OCI-LY7 (cell line): Measurements from ENCODE around the gene UBXN11. TPM values are rescaled to one million over a fixed set of nuclear protein-coding genes. Genes with fewer than 3 reads are reported as not detected.

Source experiments
- BruUV-seq: library from RNA; stranded (reverse); fragments of 400-500 nt; replicated peaks from 2 replicates; lab custom pipeline; 2021; lab: Mats Ljungman, UMichigan
- CTCF ChIA-PET: fragments of 300-600 bp; sonication (Branson Sonifier 250); formaldehyde crosslinking; loops from one replicate; lab custom pipeline; 2022; ENCODE audit warnings: antibody characterized with exemption; ENCODE audit not compliant: unreplicated experiment; lab: Charles Lee
- POLR2A ChIA-PET: fragments of 300-600 bp; sonication (Branson Sonifier 250); formaldehyde crosslinking; loops from one replicate; lab custom pipeline; 2022; ENCODE audit warnings: antibody characterized with exemption; lab: Charles Lee
- DNase-seq: peaks from one replicate; pipeline ENCODE4 v3.0.0-alpha.2; 2015; ENCODE audit warnings: low spot score
- H2AFZ ChIP-seq: fragments of 200-600 bp; sonication (generic), shearing (Covaris generic); 2 replicates; pipeline ENCODE4 v1.6.1; 2014; ENCODE audit warnings: mild to moderate bottlenecking, antibody characterized with exemption, low read length, moderate library complexity
- H3K27ac ChIP-seq: fragments of 200-600 bp; sonication (generic); 2 replicates; pipeline ENCODE4 v1.5.1; 2014; ENCODE audit warnings: mixed run types, low read depth, mild to moderate bottlenecking, moderate library complexity, low read length, inconsistent platforms; ENCODE audit not compliant: poor library complexity, severe bottlenecking
- H3K36me3 ChIP-seq: fragments of 200-600 bp; sonication (generic); 2 replicates; pipeline ENCODE4 v1.6.1; 2014; ENCODE audit warnings: mild to moderate bottlenecking, antibody characterized with exemption, low read length, moderate library complexity, mixed read lengths; ENCODE audit not compliant: insufficient read depth
- H3K4me1 ChIP-seq: fragments of 200-600 bp; sonication (generic); 2 replicates; pipeline ENCODE4 v1.5.1; 2014; ENCODE audit warnings: mild to moderate bottlenecking, low read length; ENCODE audit not compliant: insufficient read depth, poor library complexity, severe bottlenecking
- H3K4me2 ChIP-seq: fragments of 200-600 bp; sonication (generic); 2 replicates; pipeline ENCODE4 v1.6.1; 2014; ENCODE audit warnings: mild to moderate bottlenecking, low read length
- H3K4me3 ChIP-seq: fragments of 200-600 bp; sonication (generic); 2 replicates; pipeline ENCODE4 v1.5.1; 2014; ENCODE audit warnings: mild to moderate bottlenecking, low read depth, low read length; ENCODE audit not compliant: poor library complexity, severe bottlenecking
- H3K79me2 ChIP-seq: fragments of 200-600 bp; sonication (generic); 2 replicates; pipeline ENCODE4 v1.6.1; 2016; ENCODE audit warnings: low read depth, mild to moderate bottlenecking, low read length, moderate library complexity, mixed read lengths; ENCODE audit not compliant: insufficient read depth
- H3K9me2 ChIP-seq: fragments of 200-600 bp; sonication (generic); 2 replicates; pipeline ENCODE4 v1.6.1; 2016; ENCODE audit warnings: mild to moderate bottlenecking, low read length, mixed read lengths; ENCODE audit not compliant: insufficient read depth
- H3K9me3 ChIP-seq: fragments of 200-600 bp; sonication (generic); 2 replicates; pipeline ENCODE4 v1.6.1; 2014; ENCODE audit warnings: mild to moderate bottlenecking, mixed run types, low read length, mixed read lengths
- H4K20me1 ChIP-seq: fragments of 200-600 bp; sonication (generic); 2 replicates; pipeline ENCODE4 v1.6.1; 2014; ENCODE audit warnings: mild to moderate bottlenecking, antibody characterized with exemption, low read length, moderate library complexity, mixed read lengths; ENCODE audit not compliant: insufficient read depth
- CTCF ChIP-seq: fragments of 200-600 bp; sonication (generic); conservative IDR thresholded peaks from 2 replicates; pipeline ENCODE4 v1.5.1; 2014; ENCODE audit warnings: mild to moderate bottlenecking, antibody characterized with exemption, low read length, moderate library complexity, mixed read lengths
- EZH2phosphoT487 ChIP-seq: fragments of 200-600 bp; sonication (generic); IDR thresholded peaks from 2 replicates; pipeline ENCODE4 v1.6.1; 2018; ENCODE audit warnings: low read depth, borderline replicate concordance, mild to moderate bottlenecking, mixed run types, antibody characterized with exemption, low read length, moderate library complexity, mixed read lengths
- intact Hi-C: fragments of 100-400 bp; cut with micrococcal nuclease; formaldehyde crosslinking; loops from one replicate; pipeline ENCODE4 v1.10.0; 2022; ENCODE audit not compliant: unreplicated experiment
- total RNA-seq, 2 experiments: library from RNA; depleted of rRNA in 1 of 2; stranded (reverse); fragments of >200 nt in 1 of 2; shearing (Covaris generic) in 1 of 2; gene quantifications; 2 replicates each; pipeline ENCODE4 v1.2.3, GENCODE V29; 2014 to 2022

Gene UBXN11
- total RNA-seq, 2 experiments from 2014 or later = 75.8 to 111 TPM

- H3K4me2 ChIP-seq = no peak overlapping the region
- no peaks in the 10 kb centered on the region for H3K36me3 ChIP-seq
- intact Hi-C loops = no loop called here
- H4K20me1 ChIP-seq = no peaks in the 10 kb centered on the region
- DNase-seq = no peak
- POLR2A ChIA-PET = interaction anchor here (0.6 to 1.4 kb wide), 2 partner anchors 24 to 840 kb away, joined by 3 to 4 read pairs; no protein-coding TSS in a partner anchor
- CTCF ChIA-PET = interaction anchor here (0.6 kb wide), 1 partner anchor 13 kb away, joined by 3 read pairs; no protein-coding TSS in a partner anchor
- H3K9me2 ChIP-seq = no peaks in the 10 kb centered on the region
- no peak for TF ChIP-seq EZH2phosphoT487
- no peak for TF ChIP-seq CTCF
- no peak overlapping the region for H3K27ac ChIP-seq
- no peak overlapping the region for H3K4me3 ChIP-seq
- H3K9me3 ChIP-seq = no peaks in the 10 kb centered on the region
- H2AFZ ChIP-seq = no peak overlapping the region
- H3K4me1 ChIP-seq = no peaks in the 10 kb centered on the region
- no peaks in the 10 kb centered on the region for H3K79me2 ChIP-seq
- no TSS peak for BruUV-seq
Observed at GRCh38 chr1:26349188-26349876, 42.9 kb upstream of the UBXN11 start.

DNA sequence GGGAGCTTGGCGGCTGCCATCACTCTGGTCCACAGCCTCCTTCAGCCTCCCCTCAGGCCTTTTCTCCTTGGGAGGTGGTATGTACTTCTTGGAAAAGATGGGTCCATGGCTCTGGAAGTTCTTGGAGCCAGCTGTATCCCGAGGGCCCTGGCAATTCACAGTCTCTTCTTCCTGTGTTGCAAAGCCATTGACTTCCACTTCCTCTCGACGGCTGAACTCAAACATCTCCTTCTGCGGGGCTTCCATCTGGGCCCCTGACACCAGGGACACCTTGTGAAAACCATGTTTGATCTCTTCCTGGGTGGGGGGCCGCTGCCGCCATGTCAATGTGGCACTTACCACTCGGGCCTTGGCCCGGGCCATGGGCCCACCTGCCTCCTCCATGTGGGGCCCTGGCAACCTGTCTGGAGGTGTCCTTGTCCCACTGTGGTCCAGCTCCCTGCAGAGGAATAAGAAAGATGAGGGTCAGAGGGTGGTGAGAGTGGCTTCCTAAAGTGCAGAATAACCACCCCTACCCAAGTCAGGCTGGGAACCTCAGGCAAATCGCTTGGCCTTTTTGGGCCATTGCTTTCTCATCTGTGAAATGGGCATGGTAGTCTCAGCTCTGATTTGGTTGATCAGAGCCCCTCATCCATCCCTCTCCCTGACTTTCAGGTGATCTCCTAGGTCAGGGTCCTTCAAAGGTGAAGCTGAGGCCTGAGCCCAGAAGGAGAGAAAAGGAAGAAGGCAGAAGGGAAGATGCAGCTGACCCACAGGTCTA lies 40.0 kb upstream of the UBXN11 start:
- no peak for TF ChIP-seq EZH2phosphoT487
- no peak for TF ChIP-seq CTCF
- Histone ChIP-seq H3K36me3 (no peaks in the 10 kb centered on the region), H3K27ac (no peak overlapping the region), H3K4me1 (no peaks in the 10 kb centered on the region), H2AFZ (no peak overlapping the region), H3K9me2 (no peaks in the 10 kb centered on the region), H3K79me2 (no peaks in the 10 kb centered on the region), H3K9me3 (no peaks in the 10 kb centered on the region), H3K4me3 (no peak overlapping the region), H3K4me2 (no peak overlapping the region), H4K20me1 (no peaks in the 10 kb centered on the region)
- BruUV-seq = no TSS peak
- ChIA-PET CTCF (no interaction called here), POLR2A (interaction anchor here (0.6 kb wide), 1 partner anchor 153 kb away, joined by 5 read pairs; no protein-coding TSS in a partner anchor)
- intact Hi-C loops = no loop called here
- DNase-seq = no peak
